Measurements from ENCODE around the gene AP1S3.
"Not testable (repeated sequence)": the region's sequence is repeated elsewhere in the genome, so short reads cannot be mapped to it uniquely, and the experiment has no call there.

The AP1S3 gene

DNA sequence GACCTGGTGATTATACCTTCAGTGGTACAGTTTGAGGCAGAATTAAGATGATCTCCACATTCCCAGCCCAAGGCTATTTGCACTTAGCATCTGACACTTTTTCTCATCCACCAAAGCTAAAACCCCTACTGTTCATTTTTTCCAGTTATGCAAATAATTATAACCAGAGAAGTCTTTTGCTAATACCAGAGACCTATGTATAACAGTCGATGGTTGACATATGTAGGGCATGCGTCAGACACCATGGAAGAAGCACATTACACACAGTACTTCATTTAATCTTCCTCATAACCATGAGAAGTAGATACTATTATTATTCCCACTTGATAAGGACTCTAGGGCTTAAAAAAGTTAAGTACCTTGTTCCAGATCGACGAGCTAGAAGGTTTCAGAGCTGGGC is 36.5 kb downstream of the AP1S3 start:
- no peak for DNase-seq (ENCODE audit: low spot score)

DNA sequence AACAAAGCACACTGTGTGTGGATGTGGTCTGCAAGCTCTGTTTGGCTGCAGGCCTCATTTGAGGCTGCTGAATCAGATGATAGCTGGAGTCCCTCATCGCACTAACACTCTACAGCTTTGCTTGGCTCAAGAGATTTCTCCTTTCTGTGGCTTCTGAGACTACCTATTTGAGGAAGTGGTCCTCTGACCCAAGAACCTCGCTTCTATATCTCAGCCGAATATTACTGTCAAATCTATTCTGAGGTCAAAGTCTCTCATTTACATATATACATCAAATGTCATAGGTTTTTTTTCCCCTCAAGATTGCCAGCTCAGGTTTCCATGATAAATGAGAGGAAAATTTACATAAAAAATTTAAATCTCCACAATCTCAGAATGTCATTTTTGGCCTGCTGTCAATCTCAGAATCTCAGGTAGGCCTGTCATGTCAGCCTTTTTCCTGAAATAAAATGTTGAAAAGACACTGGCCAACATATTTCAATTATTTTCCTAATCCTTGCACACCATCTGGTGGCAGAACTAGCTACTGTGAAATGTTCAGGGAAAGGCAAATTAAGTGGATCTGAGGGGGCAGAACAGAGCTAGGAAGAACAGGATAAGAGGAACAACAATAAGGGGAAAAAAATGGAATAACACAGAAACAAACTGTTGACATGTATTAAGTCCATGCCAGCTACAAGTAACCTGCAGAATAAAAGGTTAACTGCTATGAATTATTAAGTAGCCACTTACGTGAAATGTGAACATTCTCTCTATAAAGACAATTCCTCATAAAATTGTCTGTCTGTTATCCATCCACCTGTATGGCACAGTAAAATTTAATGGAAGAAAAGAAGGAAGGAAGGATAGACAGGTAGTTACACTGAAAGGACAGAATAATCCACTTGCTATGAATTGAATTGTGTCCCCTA is 39.3 kb downstream of the AP1S3 start:
- peak; percentile 55 for DNase-seq (ENCODE audit: low spot score)

DNA sequence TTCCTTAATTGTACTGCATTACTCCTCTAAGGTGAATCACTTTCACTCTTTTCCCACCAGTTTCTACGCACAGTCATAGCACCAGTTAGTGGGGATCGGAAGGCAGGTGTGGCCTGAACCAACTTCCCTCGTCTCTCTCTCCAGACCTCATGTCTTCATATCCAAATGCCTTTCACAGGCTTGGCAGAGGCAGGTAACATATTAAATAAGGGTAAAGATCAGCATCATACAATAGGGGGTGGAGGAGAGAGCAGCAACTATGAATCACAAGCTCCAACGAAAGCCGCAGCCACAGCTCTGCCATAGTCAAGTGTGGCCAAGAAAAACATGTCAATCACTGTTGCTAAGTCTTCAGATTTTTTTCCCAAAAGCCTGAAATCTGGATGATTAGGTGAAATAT is 40.3 kb downstream of the AP1S3 start:
- no peak for DNase-seq (ENCODE audit: low spot score)

DNA sequence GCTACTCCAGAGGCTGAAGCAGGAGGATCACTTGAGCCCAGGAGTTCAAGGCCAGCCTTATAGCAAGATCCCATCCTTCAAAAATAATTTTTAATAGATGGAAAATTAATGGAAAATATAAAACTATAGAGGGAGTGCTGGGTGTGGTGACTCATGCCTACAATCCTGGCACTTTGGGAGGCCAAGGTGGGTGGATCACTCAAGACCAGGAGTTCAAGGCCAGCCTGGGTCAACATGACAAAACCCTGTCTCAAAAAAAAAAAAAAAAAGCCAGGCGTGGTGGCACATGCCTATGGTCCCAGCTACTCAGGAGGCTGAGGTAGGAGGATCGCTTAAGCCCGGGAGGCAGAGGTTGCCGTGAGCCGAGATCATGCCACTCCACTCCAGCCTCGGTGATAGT is 48.0 kb downstream of the AP1S3 start:
- DNase-seq (ENCODE audit: low spot score), result no peak

DNA sequence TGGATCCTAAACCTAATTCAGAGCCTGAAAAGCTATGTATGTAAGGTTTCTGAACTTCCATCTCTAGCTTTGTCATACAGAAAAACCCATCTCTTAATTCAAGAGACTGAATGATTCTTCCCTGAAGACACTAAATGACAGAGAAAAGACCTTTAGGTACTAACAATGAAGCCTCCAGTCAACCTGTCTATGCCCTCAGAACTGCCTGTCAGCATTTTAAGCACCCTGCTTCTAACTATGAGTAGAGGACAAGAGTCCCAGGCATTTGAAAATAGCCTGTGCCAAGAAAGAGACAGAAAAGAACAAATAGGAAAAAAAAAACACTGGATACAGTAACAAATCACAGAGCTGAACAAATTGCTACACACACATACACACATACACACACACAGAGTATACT is 48.6 kb downstream of the AP1S3 start:
- DNase-seq (ENCODE audit: low spot score), result no peak

DNA sequence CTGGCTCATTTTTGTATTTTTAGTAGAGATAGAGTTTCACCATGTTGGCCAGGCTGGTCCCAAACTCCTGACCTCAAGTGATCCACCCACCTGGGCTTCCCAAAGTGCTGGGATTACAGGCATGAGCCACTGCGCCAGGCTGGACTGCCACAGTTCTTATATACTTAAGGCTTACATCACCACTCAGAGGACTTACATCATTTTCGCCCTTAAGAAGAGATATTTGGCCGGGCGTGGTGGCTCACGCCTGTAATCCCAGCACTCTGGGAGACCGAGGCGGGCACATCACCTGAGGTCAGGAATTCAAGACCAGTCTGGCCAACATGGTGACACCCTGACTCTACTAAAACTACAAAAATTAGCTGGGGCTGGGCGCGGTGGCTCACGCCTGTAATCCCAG is 49.3 kb downstream of the AP1S3 start:
- DNase-seq (ENCODE audit: low spot score), result not testable (repeated sequence)

DNA sequence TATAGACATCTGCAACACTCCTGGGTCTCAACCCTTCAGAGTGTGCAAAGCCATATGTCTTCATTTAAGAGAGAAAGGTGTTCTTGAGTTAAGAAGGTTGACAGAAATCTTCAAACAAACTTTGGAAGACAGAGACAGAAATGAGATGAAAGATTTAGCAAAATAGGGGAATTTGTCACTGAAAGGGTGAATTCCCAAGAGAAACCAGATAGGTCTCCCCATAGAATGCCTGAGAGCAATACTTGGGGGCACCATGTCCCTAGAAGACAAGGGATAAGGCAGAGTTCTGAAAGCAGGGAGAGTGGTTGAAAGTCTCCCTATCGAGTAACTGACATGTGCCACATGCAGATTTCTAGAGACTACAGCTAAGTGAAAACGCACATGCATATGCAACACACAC is 50.0 kb downstream of the AP1S3 start:
- DNase-seq (ENCODE audit: low spot score), result peak; percentile 18

DNA sequence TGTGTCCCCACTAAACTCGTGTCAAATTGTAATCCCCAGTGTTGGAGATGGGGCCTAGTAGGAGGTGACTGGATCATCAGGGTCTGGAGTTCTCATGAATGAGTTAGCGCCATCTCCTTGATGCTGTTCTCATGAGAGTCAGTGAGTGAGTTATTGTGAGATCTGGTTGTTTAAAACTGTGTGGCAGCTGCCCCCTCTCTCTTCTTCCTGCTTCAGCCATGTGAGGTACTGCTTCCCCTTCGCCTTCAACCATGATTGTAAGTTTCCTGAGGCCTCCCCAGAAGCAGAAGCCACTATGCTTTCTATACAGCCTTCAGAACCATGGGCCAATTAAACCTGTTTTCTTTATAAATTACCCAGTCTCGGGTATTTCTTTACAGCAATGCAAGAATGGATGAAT is 50.4 kb downstream of the AP1S3 start:
- DNase-seq (ENCODE audit: low spot score), result no peak

DNA sequence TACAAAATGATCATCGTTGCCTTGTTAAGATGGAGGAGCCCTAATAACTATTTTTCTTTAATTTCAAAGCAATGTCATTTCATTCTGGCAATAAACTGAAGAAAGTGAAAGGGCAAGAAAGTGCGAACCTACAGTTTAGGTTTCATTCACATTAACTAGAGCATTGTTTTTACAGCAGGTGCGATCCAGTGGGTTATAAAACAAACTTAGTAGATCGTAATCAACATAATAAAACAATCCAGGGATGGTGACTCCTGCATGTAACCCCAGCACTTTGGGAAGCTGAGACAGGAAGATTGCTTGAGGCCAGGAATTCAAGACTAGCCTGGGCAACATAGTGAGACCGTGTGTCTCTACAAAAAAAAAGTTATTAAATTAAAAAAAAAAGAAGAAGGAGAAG is 51.1 kb downstream of the AP1S3 start:
- no peak for DNase-seq (ENCODE audit: low spot score)

DNA sequence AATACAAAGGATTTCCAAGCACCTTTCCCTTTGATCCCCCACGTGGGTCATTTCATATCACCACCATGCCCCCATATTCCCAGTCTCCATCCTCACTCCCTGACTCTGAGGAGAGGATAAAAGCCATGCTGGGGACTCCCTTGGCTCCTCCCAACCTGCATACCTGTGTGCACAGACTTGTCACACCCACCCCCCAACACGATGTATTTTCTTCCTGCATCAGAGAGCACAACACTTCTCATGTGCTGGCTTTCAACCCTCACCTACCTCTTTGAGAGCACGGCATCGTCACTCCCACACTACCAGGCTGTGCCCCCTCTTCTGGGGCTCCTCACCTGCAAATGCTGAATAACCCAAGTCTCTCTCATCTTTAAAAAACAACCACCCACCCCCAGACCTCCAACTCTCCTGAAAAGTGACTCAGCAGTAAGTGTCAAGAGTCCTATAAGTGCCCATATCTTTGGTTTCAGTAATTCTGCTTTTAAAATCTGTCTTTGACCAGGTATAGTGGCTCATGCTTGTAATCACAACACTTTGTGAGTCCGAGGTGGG is 53.1 kb downstream of the AP1S3 start:
- DNase-seq (ENCODE audit: low spot score), result no peak

DNA sequence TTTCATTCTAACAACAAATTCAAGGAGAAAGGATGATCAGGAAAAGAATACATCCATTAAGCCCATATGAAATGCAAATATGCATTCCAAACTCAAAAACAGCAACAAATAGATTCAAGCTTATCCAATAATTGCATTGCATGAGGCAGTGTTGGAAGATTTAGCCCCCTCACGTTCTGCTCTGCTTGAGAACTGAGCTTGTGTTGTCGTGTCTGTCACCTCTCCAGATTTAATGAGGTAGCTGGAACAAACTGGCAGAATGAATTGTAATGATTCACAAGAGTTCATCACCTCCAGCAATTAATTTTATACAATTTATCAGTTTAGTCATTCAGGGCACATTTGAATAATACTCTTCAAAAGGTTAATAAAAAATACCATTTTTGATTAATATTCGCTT is 54.8 kb downstream of the AP1S3 start:
- no peak for DNase-seq (ENCODE audit: low spot score)

DNA sequence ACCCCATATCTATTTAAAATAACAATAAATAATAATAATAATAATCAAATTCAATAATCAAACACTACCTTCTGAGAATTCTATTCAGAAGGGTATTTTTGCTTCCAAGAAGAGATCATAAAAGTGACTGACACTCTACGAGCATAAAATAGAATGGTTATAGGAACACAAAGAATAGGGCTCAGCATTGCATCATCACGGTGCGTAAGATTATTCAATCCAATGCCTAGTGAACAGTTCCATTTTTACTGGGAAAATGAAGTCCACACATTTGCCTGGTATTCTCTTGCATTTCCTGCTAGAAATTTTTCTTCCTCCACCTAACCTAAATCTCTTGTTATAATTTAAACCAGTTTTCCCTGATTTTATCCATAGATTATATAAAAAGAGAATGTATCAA is 55.8 kb downstream of the AP1S3 start:
- no peak for DNase-seq (ENCODE audit: low spot score)

DNA sequence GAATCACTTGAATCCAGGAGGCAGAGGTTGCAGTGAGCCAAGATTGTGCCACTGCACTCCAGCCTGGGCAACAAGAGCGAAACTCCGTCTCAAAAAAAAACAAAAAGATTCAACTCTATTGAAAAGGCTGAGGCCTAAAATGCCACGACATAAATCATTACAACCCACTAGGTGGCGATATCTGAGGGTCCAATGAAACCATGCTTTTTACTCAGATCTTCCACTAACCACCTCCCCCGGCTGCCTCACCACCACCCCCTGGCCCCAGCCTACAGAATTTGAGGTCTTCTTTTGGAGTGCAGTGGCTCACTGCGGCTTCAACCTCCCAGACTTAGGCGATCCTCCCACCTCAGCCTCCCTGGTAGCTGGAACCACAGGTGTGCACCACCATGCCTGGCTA is 57.5 kb downstream of the AP1S3 start:
- peak; percentile 82 for DNase-seq (ENCODE audit: low spot score)

DNA sequence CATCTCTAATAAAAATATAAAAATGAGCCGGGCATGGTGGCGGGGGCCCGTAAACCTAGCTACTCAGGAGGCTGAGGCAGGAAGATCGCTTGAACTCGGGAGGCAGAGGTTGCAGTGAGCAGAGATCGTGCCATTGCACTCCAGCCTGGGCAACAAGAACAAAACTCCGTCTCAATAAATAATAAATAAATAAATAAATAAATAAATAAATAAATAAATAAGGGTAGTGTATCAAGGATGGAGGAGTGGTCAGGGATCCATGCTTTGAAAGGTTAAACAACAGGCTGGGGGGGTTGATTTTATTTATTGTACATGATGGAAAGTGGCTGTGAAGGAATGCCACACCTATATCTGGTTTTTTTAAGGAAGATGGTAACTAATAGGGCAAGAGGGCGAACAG is 63.2 kb downstream of the AP1S3 start:
- DNase-seq (ENCODE audit: low spot score), result no peak

DNA sequence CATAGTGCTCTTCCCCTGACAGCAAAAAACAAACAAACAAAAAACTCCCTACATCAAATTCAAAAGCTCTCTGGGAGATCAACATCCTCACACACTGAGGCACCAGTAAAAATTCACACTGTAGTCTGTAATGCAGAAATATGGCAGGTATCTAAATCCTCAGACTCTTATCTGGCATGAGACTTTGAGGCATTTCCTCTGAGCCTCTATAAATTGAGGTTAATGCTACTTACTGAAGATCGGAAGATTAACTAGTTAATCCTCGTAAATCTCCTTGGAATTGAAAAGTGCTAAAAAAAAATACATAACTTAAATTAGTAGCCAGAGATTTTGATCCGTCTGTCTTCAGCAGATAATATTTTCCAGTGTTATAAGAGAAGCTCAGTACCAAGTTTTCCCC is 65.0 kb downstream of the AP1S3 start:
- no peak for DNase-seq (ENCODE audit: low spot score)

DNA sequence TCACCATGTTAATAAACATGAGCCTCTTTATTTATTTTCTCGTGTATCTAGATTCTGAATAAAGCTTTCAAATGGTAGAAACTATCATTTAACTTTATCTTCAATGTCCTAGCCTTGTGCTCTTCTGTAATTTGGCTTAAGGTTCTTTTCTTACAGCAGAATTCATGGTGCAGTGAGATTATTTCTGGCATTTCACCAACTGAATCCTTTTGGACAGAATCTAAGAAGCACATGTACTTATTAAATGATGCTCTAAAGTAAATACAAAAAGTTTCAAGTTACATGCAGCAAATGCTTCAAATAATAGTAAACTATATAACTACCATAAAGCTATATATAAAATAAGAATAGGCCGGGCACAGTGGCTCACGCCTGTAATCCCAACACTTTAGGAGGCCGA is 65.9 kb downstream of the AP1S3 start:
- no peak for DNase-seq (ENCODE audit: low spot score)

DNA sequence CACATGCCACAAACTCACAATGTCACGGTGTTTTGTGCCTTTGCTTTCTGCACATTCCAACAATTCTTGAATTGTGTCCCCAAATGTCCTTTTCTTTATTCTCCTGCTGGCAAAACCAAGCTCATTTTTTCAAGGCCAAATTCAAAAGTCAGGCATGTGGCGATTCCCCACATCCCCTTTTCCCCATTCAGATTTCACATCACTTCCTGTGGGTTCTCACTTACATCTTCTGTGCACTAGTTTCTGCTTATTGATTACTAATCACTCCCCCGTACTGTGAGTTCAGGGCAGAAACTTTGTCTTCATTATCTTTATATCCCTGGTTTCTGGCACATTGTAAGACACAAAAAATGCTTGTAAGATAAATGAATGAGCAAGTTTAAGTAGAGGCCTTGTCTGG is 69.2 kb downstream of the AP1S3 start:
- DNase-seq (ENCODE audit: low spot score), result no peak

DNA sequence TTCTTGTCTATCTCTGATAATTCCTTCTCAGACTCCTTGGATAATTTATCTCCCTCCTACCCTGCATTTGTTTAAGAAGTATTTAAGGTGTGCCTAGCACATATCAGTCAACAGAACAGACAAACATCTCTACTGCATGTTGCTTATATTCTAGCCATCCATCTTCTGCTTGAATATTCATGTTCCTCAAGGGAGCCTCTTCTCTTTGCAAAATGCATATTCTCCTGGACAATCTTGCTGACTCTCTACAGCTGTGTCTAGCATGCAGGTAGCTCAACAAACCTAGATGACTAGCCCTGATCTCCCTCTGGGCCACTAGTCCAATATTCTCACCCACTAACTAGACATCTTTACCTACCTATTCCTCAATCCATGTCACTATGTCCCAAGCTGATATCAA is 70.0 kb downstream of the AP1S3 start:
- DNase-seq (ENCODE audit: low spot score), result no peak

DNA sequence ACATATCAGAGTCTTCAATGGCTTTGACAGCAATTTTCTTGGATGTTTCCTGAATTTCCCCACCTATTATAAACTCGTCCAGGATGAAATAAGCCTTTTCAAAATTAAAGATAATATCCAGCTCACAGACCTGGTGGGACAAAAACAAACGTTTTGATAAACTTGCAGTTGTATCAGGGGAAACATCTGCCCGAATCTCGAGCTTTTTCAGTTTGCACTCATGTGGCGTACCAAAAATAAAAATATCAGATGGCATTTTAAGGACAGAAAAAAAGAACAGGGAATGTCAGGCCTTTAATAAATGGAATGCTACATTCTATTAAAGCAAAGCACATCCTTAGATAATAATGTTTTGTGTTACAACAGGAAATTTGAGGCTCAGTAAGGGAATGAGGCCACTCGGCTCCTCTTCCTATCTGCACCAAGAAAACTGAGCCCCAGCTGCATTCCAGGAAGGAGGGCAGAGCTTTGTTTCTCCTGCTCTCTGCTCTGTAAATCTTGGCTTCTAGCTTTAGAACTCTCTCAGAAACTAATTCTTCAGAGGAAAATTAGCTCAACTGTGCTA is 72.1 kb downstream of the AP1S3 start:
- DNase-seq (ENCODE audit: low spot score), result no peak

DNA sequence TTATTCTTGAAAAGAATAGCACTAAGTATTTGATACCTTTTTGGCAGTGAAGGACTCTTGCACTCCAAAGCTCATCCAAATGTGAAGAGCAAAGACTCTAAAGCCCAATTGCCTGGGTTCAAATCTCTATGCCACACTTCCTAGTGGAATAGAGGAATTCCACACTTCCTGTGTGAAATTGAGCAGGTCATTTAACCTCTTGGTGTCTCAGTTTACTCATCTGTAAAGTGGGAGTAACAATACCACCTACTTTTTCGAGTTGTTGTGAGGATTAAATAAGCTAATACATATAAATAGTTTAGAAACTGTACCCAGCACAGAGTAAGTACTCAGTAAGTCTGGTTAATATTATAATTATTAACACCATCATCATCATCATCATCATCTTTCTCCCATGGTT is 72.6 kb downstream of the AP1S3 start:
- no peak for DNase-seq (ENCODE audit: low spot score)

DNA sequence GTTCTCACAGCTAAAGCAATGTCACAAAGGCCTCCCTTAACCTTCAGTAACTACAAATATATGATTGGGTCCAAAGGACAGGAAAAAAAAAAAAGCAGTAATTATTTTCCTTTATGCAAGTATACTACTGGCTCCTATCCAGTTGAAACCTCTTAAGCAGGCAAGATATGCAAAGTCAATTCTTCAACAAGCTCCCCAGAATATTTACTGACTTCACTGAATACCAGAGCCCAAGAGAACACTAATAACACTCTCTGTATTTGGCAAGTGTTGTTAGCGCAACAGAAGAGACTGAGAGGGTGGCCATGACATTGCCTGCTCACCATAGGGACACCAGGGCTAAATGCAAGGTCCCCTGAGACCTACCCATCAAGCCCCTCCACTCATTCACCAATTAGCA is 74.5 kb downstream of the AP1S3 start:
- no peak for DNase-seq (ENCODE audit: low spot score)

DNA sequence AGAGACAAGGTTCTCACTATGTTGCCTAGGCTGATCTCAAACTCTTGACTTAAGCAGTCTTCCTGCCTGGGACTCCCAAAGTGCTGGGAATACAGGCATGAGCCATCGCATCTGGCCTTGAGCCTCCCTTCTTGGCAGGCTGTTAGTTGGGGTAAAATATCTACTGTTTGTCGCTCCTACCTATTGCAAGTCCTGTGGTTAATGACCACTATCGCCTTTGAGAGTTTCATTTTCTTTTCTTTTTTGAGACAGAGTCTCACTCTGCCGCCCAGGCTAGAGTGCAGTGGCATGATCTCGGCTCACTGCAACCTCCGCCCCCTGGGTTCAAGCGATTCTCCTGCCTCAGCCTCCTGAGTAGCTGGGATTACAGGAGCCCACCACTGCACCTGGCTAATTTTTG is 75.6 kb downstream of the AP1S3 start:
- not testable (repeated sequence) for DNase-seq (ENCODE audit: low spot score)

DNA sequence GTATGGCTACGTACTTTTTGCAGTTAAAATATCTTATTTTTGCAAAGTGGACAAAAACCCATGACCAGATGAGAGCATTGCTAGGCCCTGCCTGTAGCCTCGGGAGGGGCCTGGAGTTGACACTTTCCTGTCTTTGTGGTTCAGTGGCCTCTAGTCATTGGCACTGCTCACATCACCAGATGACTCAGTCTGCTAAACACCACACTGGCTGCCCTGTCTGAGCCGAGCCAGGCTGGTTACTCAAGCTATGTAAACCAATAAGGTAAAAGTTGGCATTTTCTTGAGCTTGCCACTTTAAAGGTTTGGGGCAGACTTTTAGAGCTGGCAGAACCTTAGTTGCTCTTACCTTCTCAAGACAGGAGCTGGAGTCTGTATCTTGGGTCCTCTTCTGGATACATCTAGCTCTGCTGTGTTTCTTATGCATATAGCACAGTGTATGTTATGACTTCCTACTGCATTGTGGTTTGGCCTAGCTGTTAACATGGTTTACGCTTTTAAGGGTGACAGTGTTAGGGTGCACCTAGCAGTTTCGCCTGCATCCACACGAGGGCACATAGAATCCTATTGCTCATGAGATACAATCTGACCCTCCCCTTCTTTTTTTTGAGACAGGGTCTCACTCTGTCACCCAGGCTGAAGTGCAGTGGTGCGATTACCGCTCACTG is 76.4 kb downstream of the AP1S3 start:
- no peak for DNase-seq (ENCODE audit: low spot score)

All from germinal center (tissue), 1 donor.